ENCODE results near the gene CNOT6. TPM values are rescaled to one million over a fixed set of nuclear protein-coding genes. Genes with fewer than 3 reads are reported as not detected.

Gene CNOT6
- total RNA-seq, 1 donor from 2014 or later = 38.5 TPM

GRCh38 chr5:180484813-180485212 lies 9.4 kb upstream of the CNOT6 start:
- no peak for DNase-seq (ENCODE audit: low spot score)
- no peak overlapping the region for H2AFZ ChIP-seq (replicated peaks)
- H3K79me2 ChIP-seq (ENCODE audit: low read depth) = no peaks in the 10 kb centered on the region
- H3K27ac Mint-ChIP-seq = no peak overlapping the region
- H3K9me3 Mint-ChIP-seq = peaks cover 25% of the 10 kb centered on the region
- TF ChIP-seq EZH2phosphoT487 (IDR thresholded peaks at IDR 0.05) (no peak), EZH2 (IDR thresholded peaks at IDR 0.05) (no peak)
- TF ChIP-seq, protein P1, sequence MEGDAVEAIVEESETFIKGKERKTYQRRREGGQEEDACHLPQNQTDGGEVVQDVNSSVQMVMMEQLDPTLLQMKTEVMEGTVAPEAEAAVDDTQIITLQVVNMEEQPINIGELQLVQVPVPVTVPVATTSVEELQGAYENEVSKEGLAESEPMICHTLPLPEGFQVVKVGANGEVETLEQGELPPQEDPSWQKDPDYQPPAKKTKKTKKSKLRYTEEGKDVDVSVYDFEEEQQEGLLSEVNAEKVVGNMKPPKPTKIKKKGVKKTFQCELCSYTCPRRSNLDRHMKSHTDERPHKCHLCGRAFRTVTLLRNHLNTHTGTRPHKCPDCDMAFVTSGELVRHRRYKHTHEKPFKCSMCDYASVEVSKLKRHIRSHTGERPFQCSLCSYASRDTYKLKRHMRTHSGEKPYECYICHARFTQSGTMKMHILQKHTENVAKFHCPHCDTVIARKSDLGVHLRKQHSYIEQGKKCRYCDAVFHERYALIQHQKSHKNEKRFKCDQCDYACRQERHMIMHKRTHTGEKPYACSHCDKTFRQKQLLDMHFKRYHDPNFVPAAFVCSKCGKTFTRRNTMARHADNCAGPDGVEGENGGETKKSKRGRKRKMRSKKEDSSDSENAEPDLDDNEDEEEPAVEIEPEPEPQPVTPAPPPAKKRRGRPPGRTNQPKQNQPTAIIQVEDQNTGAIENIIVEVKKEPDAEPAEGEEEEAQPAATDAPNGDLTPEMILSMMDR (IDR thresholded peaks at IDR 0.05) = no peak
- H3K27me3 ChIP-seq = no peaks in the 10 kb centered on the region
- H3F3A ChIP-seq (ENCODE audit: low read depth) = no peaks in the 10 kb centered on the region
- H3K4me3 ChIP-seq = no peak overlapping the region
- no peaks in the 10 kb centered on the region for H3K4me1 ChIP-seq
- H3K27ac ChIP-seq = no peak overlapping the region
- H3K4me2 ChIP-seq = no peak overlapping the region
- H3K27me3 Mint-ChIP-seq (ENCODE audit: insufficient read depth, low read depth) = peaks cover 6% of the 10 kb centered on the region
- H3K9me3 ChIP-seq (ENCODE audit: low read depth) = no peaks in the 10 kb centered on the region
- H4K20me1 ChIP-seq (ENCODE audit: low read depth) = no peaks in the 10 kb centered on the region
- H3K36me3 Mint-ChIP-seq = peaks cover 12% of the 10 kb centered on the region
- H3K4me3 Mint-ChIP-seq = no peak overlapping the region
- no peaks in the 10 kb centered on the region for H3K36me3 ChIP-seq
- no peak overlapping the region for H3K9ac ChIP-seq
- peaks cover 2% of the 10 kb centered on the region for H3K4me1 Mint-ChIP-seq

DNA sequence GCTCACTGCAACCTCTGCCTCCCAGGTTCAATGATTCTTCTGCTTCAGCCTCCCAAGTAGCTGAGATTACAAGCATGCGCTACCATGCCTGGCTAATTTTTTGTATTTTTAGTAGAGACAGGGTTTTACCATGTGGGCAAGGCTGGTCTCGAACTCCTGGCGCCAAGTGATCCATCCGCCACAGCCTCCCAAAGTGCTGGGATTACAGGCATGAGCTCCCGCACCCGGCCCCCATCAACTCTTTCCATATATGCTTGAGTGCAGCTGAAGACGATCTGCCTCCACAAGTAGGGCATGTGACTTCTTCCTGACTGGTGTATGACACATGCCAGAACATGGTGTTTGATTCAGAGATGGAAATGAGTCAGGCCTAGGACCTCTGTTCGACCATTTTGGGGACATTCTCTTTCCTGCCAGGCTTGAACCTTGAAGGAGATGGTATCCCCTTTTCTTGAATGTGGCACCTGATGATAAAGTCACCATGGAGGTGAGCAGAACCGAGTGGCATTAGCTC lies 7.5 kb upstream of the CNOT6 start:
- DNase-seq (ENCODE audit: low spot score) = no peak
- TF ChIP-seq EZH2 (IDR thresholded peaks at IDR 0.05) (no peak), EZH2phosphoT487 (IDR thresholded peaks at IDR 0.05) (no peak)
- TF ChIP-seq, protein P1 (IDR thresholded peaks at IDR 0.05) = no peak
- H3K4me3 Mint-ChIP-seq = no peak overlapping the region
- no peak overlapping the region for H2AFZ ChIP-seq (replicated peaks)
- no peak overlapping the region for H3K27ac Mint-ChIP-seq
- H3K27ac ChIP-seq = no peak overlapping the region
- no peak overlapping the region for H3K4me3 ChIP-seq
- H3K4me1 Mint-ChIP-seq = peaks cover 10% of the 10 kb centered on the region
- peaks cover 16% of the 10 kb centered on the region for H3K36me3 Mint-ChIP-seq
- no peaks in the 10 kb centered on the region for H3F3A ChIP-seq (ENCODE audit: low read depth)
- H3K9me3 ChIP-seq (ENCODE audit: low read depth) = no peaks in the 10 kb centered on the region
- H3K79me2 ChIP-seq (ENCODE audit: low read depth) = no peaks in the 10 kb centered on the region
- no peaks in the 10 kb centered on the region for H3K4me1 ChIP-seq
- H3K9ac ChIP-seq = no peak overlapping the region
- no peaks in the 10 kb centered on the region for H4K20me1 ChIP-seq (ENCODE audit: low read depth)
- no peaks in the 10 kb centered on the region for H3K36me3 ChIP-seq
- no peak overlapping the region for H3K4me2 ChIP-seq
- no peaks in the 10 kb centered on the region for H3K27me3 ChIP-seq
- peaks cover 6% of the 10 kb centered on the region for H3K27me3 Mint-ChIP-seq (ENCODE audit: insufficient read depth, low read depth)
- H3K9me3 Mint-ChIP-seq = peaks cover 25% of the 10 kb centered on the region

- Histone ChIP-seq H3K4me3 (no peak overlapping the region), H3F3A (ENCODE audit: low read depth) (no peaks in the 10 kb centered on the region), H3K4me2 (no peak overlapping the region), H3K9me3 (ENCODE audit: low read depth) (no peaks in the 10 kb centered on the region), H4K20me1 (ENCODE audit: low read depth) (no peaks in the 10 kb centered on the region), H3K27me3 (no peaks in the 10 kb centered on the region), H3K9ac (no peak overlapping the region), H3K79me2 (ENCODE audit: low read depth) (no peaks in the 10 kb centered on the region), H2AFZ (replicated peaks) (no peak overlapping the region), H3K36me3 (no peaks in the 10 kb centered on the region), H3K27ac (no peak overlapping the region), H3K4me1 (no peaks in the 10 kb centered on the region)
- Mint-ChIP-seq H3K9me3 (peaks cover 27% of the 10 kb centered on the region), H3K36me3 (peaks cover 18% of the 10 kb centered on the region), H3K27ac (no peak overlapping the region), H3K4me3 (no peak overlapping the region), H3K27me3 (ENCODE audit: insufficient read depth, low read depth) (peaks cover 6% of the 10 kb centered on the region), H3K4me1 (peaks cover 13% of the 10 kb centered on the region)
- TF ChIP-seq EZH2 (IDR thresholded peaks at IDR 0.05) (no peak), EZH2phosphoT487 (IDR thresholded peaks at IDR 0.05) (no peak)
- TF ChIP-seq, protein P1 (IDR thresholded peaks at IDR 0.05) = no peak
- no peak for DNase-seq (ENCODE audit: low spot score)
Observed at GRCh38 chr5:180487556-180487955, 6.6 kb upstream of the CNOT6 start.
